ENCODE measurements around the gene ADNP.

DNA sequence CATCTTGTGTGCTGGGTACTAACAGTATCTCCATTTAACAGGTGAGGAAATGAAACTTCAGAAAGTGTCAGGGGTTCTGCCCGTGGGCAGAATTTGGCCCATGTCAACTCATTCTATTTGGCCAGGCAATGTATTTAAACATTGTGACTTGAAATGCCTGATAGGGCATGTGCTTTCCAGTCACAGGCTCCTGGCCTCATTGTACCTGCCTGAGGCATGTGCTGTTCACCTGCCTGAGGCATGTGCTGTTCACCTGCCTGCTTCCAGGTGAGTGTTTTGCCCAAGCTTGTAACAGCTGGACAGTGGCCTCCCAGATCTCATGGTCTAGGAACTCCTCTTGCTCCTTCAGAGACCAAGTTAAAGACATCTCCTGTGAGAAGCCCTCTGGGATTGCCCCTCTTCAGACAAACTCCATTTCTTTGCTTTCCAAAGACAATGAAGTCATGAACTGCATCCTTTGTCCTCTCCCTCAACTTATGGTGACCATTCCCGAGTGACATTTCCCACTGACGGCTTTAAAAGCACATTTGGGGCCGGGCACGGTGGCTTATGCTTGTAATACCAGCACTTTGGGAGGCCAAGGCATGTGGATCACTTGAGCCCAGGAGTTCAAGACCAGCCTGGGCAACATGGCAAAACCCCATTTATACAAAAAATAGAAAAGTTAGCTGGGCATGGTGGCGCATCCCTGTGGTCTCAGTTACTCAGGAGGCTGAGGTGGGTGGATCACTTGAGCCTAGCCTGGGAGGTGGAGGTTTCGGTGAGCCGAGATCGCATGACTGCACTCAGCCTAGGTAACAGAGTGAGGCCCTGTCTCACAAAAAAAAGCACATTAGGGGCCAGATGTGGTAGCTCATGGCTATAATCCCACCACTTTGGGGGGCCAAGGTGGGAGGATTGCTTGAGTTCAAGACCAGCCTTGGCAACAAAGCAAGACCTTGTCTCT lies 87.6 kb downstream of the ADNP start:
- TF ChIP-seq ETV6 (conservative IDR thresholded peaks at IDR 0.05 in 1 of 2, IDR thresholded peaks at IDR 0.05 in 1 of 2; ENCODE audit: borderline replicate concordance in 1 of 2, low read depth in 1 of 2), result no peak
- no peak for TF ChIP-seq TCF12 (IDR thresholded peaks at IDR 0.05; ENCODE audit: low read depth, low read length)
- no peak for TF ChIP-seq ZNF274 (IDR thresholded peaks at IDR 0.05; ENCODE audit: insufficient read depth, insufficient read length)
- no peak for TF ChIP-seq DPF2 (IDR thresholded peaks at IDR 0.05)
- TF ChIP-seq TCF7 (IDR thresholded peaks at IDR 0.05; ENCODE audit: borderline replicate concordance), result no peak

Measured in GM12878 (cell line).